ENCODE measurements around the gene PAIP2B.

Gene PAIP2B

GRCh38 chr2:71153585-71154224, 73.2 kb downstream of the PAIP2B start:
- DNase-seq (ENCODE audit: low spot score): no peak

- DNase-seq (ENCODE audit: low spot score): no peak
These were observed 75.3 kb downstream of the PAIP2B start for GRCh38 chr2:71151620-71152019.

GRCh38 chr2:71150082-71150816, 76.7 kb downstream of the PAIP2B start:
- DNase-seq (ENCODE audit: low spot score): no peak

- no peak for DNase-seq (ENCODE audit: low spot score)
These were observed 78.3 kb downstream of the PAIP2B start for GRCh38 chr2:71148506-71149063.

- no peak for DNase-seq (ENCODE audit: low spot score)
These were observed 83.1 kb downstream of the PAIP2B start for GRCh38 chr2:71143782-71144181.

GRCh38 chr2:71136174-71136573, 90.7 kb downstream of the PAIP2B start:
- no peak for DNase-seq (ENCODE audit: low spot score)

- no peak for DNase-seq (ENCODE audit: low spot score)
These were observed 93.3 kb downstream of the PAIP2B start for GRCh38 chr2:71133603-71134002.

Measured in COLO829 (cell line).